Activated T-cell treated with anti-CD3 and anti-CD28 coated beads for 4 hours (primary cell): ENCODE results near the gene LAMA2.

Experiments used
- DNase-seq: peaks from one replicate; pipeline ENCODE4 v3.0.0-alpha.2; 2020

LAMA2 gene

DNA sequence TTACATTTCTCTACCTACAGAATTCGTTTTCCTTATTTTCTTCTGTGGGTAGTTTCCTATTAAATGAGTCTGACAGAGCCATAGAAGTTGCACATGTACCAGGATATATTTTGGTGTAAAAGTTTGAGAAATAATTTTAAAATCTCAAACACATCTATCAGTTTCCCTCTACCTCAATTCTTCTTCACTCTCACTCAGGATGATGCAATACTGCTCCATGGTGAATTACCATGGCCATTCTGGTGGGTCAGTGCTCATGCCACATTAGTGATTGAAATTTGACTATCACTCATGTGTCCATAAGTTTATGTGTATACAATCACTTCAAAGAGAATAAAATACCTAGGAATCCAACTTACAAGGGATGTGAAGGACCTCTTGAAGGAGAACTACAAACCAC is 675.3 kb downstream of the LAMA2 start:
- DNase-seq, result no peak

DNA sequence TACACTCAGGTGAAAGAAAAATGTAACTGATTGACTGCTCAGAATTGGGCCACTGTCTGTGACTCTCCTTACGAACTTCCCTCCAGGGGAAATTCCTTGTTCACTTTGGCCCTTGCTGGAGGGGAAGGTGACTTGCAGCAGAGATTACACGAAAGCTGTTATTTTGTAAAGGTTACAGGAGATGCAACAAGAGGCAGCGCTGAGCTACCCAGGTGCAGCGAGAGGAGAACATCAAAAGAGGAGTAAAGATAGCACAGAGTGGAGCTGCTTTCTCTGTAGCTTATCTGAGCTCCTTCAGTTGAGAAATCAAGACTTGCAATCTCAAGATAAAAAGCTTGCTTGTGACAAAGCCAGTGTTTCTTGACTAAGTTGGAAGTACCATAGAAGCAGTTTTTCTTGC is 682.4 kb downstream of the LAMA2 start:
- DNase-seq, result no peak

DNA sequence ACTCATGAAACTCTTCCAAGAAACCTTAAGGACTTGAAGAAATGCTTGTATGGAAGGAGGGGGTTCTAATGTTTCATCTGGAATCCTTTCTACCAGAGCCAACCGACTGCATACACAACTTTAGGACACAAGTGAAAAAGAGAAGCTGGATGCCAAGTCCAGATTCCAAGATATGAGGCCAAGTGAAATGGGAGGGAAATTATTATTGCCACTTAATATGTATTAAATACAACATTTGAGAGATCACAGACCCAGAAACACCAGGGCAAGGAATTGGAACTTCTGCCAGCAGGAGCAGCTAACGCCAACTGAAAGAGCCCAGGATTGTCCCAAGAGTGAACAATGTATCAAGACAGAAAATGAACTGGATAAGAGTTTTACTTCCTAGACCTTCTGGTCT is 682.9 kb downstream of the LAMA2 start:
- DNase-seq, result no peak
